Gastroesophageal sphincter (tissue), 3 donors: ENCODE results near the gene HSPA12B.

Source experiments
- EP300 ChIP-seq: sonication (generic); formaldehyde crosslinking; IDR thresholded peaks from one replicate; pipeline ENCODE4 v1.6.1; 2017; ENCODE audit warnings: antibody characterized with exemption, mild to moderate bottlenecking
- POLR2A ChIP-seq, 2 donors: fragments of 450-650 bp; IDR thresholded peaks; one replicate each; pipeline ENCODE4 v1.6.1; 2017; ENCODE audit warnings: antibody characterized with exemption in 2 of 2, mild to moderate bottlenecking in 2 of 2, moderate library complexity in 1 of 2
- TF ChIP-seq, protein P1 (sequence below), 4 experiments: fragments of 200-600 bp in 2 of 4; fragments of 450-650 bp in 2 of 4; sonication (generic) in 1 of 4; IDR thresholded peaks; one replicate each; pipeline ENCODE4 v1.5.1; 2017 to 2019; ENCODE audit warnings: antibody characterized with exemption in 4 of 4, mild to moderate bottlenecking in 2 of 4, moderate library complexity in 2 of 4

DNA sequence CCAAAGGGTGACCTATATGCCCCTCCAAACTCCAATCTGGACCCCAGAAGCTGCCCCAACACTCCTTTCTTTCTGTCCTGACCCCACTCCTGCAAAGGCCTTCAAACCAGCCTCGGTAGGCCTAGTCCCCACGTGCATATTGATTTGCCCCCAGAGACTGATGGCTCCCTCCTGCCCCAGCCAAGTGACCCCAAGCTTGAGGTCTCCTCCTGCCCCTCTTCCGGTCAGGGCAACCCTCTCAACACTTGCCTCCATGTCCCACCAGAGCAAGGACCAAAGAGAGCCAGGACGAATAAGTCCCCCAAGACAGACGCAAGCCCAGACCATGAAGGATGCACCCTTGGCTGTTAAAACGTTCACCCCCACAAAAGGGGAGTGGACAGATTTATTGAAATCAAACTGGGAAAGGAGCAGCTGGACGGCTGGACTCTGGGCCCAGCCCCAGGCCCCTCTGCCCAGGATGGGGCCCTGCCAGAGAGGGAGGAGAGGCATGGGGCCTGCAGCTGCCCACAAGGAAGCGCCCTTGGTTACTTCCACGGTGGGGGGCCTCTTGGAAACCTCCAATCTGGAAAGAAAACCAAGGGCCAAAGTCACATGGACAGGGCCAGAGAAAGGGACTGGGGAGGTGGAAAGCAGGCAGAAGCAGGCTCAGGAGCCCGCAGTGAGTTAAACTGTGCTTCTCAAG is 51.2 kb downstream of the HSPA12B start:
- TF ChIP-seq, protein P1, sequence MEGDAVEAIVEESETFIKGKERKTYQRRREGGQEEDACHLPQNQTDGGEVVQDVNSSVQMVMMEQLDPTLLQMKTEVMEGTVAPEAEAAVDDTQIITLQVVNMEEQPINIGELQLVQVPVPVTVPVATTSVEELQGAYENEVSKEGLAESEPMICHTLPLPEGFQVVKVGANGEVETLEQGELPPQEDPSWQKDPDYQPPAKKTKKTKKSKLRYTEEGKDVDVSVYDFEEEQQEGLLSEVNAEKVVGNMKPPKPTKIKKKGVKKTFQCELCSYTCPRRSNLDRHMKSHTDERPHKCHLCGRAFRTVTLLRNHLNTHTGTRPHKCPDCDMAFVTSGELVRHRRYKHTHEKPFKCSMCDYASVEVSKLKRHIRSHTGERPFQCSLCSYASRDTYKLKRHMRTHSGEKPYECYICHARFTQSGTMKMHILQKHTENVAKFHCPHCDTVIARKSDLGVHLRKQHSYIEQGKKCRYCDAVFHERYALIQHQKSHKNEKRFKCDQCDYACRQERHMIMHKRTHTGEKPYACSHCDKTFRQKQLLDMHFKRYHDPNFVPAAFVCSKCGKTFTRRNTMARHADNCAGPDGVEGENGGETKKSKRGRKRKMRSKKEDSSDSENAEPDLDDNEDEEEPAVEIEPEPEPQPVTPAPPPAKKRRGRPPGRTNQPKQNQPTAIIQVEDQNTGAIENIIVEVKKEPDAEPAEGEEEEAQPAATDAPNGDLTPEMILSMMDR (IDR thresholded peaks at IDR 0.05), result no peak
- TF ChIP-seq EP300 (no peak), POLR2A (IDR thresholded peaks at IDR 0.05) (no peak)
